ENCODE results near the gene LPP. TPM values are rescaled to one million over a fixed set of nuclear protein-coding genes. Genes with fewer than 3 reads are reported as not detected.

LPP gene
- total RNA-seq, 1 experiment from 2014 or later = 120 TPM

GRCh38 chr3:188583341-188584161 is 429.6 kb downstream of the LPP start:
- no peak overlapping the region for H3K4me3 ChIP-seq (ENCODE audit: low read depth, low read length)
- H3K36me3 ChIP-seq (ENCODE audit: control insufficient read depth, insufficient read depth, low read length) = no peaks in the 10 kb centered on the region
- intact Hi-C loops (cut with micrococcal nuclease; ENCODE audit: unreplicated experiment) = loop anchor here (5.0 to 10.0 kb wide), 3 partner anchors 199 to 839 kb away; partner anchors contain the start of gene BCL6
- no peaks in the 10 kb centered on the region for H3K27me3 ChIP-seq (replicated peaks; ENCODE audit: control insufficient read depth, insufficient read depth, low read length)
- Mint-ChIP-seq H3K4me1 (ENCODE audit: low read depth, unreplicated experiment) (peaks cover 3% of the 10 kb centered on the region), H3K9me3 (ENCODE audit: unreplicated experiment) (no peaks in the 10 kb centered on the region), H3K27me3 (ENCODE audit: insufficient read depth, unreplicated experiment) (no peaks in the 10 kb centered on the region), H3K4me3 (ENCODE audit: unreplicated experiment) (no peak overlapping the region), H3K36me3 (ENCODE audit: insufficient read depth, unreplicated experiment) (peaks cover 16% of the 10 kb centered on the region), H3K27ac (ENCODE audit: unreplicated experiment) (no peak overlapping the region)
- DNase-seq = peak; percentile 10 to 42
- H3K9me3 ChIP-seq = no peaks in the 10 kb centered on the region
- peaks cover 24% of the 10 kb centered on the region for H3K4me1 ChIP-seq
- no TSS peak for BruUV-seq (replicated peaks)
- ChIA-PET CTCF (no interaction called here), POLR2A (no interaction called here)
- no peak for TF ChIP-seq CTCF (IDR thresholded peaks at IDR 0.05; ENCODE audit: insufficient read depth in 1 of 2, low read depth in 1 of 2, low read length in 1 of 2, severe bottlenecking in 1 of 2, unreplicated experiment in 1 of 2)

- no peaks in the 10 kb centered on the region for H3K9me3 ChIP-seq
- no peak overlapping the region for H3K4me3 Mint-ChIP-seq (ENCODE audit: unreplicated experiment)
- H3K27me3 Mint-ChIP-seq (ENCODE audit: insufficient read depth, unreplicated experiment) = no peaks in the 10 kb centered on the region
- no peaks in the 10 kb centered on the region for H3K27me3 ChIP-seq (replicated peaks; ENCODE audit: control insufficient read depth, insufficient read depth, low read length)
- H3K4me1 Mint-ChIP-seq (ENCODE audit: low read depth, unreplicated experiment) = peaks cover 7% of the 10 kb centered on the region
- peaks cover 16% of the 10 kb centered on the region for H3K36me3 Mint-ChIP-seq (ENCODE audit: insufficient read depth, unreplicated experiment)
- H3K4me1 ChIP-seq = peaks cover 24% of the 10 kb centered on the region
- ChIA-PET POLR2A (no interaction called here), CTCF (no interaction called here)
- H3K27ac Mint-ChIP-seq (ENCODE audit: unreplicated experiment) = no peak overlapping the region
- H3K36me3 ChIP-seq (ENCODE audit: control insufficient read depth, insufficient read depth, low read length) = no peaks in the 10 kb centered on the region
- TF ChIP-seq CTCF (IDR thresholded peaks at IDR 0.05; ENCODE audit: insufficient read depth in 1 of 2, low read depth in 1 of 2, low read length in 1 of 2, severe bottlenecking in 1 of 2, unreplicated experiment in 1 of 2) = no peak
- no peak overlapping the region for H3K4me3 ChIP-seq (ENCODE audit: low read depth, low read length)
- peak in 1 of 2 experiments; percentile 9 for DNase-seq
- intact Hi-C loops (cut with micrococcal nuclease; ENCODE audit: unreplicated experiment) = loop anchor here (5.0 to 10.0 kb wide), 3 partner anchors 199 to 839 kb away; partner anchors contain the start of gene BCL6
- no peaks in the 10 kb centered on the region for H3K9me3 Mint-ChIP-seq (ENCODE audit: unreplicated experiment)
- no TSS peak for BruUV-seq (replicated peaks)
These were observed 430.2 kb downstream of the LPP start for GRCh38 chr3:188584162-188584529.

- BruUV-seq (replicated peaks) = no TSS peak
- Mint-ChIP-seq H3K9me3 (ENCODE audit: unreplicated experiment) (no peaks in the 10 kb centered on the region), H3K4me3 (ENCODE audit: unreplicated experiment) (no peak overlapping the region), H3K4me1 (ENCODE audit: low read depth, unreplicated experiment) (peaks cover 7% of the 10 kb centered on the region), H3K36me3 (ENCODE audit: insufficient read depth, unreplicated experiment) (peaks cover 19% of the 10 kb centered on the region), H3K27me3 (ENCODE audit: insufficient read depth, unreplicated experiment) (no peaks in the 10 kb centered on the region), H3K27ac (ENCODE audit: unreplicated experiment) (no peak overlapping the region)
- no peak for DNase-seq
- peak in 1 of 2 experiments; percentile 1 for TF ChIP-seq CTCF (IDR thresholded peaks at IDR 0.05; ENCODE audit: insufficient read depth in 1 of 2, low read depth in 1 of 2, low read length in 1 of 2, severe bottlenecking in 1 of 2, unreplicated experiment in 1 of 2)
- Histone ChIP-seq H3K4me3 (ENCODE audit: low read depth, low read length) (no peak overlapping the region), H3K27me3 (replicated peaks; ENCODE audit: control insufficient read depth, insufficient read depth, low read length) (no peaks in the 10 kb centered on the region), H3K9me3 (no peaks in the 10 kb centered on the region), H3K4me1 (peaks cover 24% of the 10 kb centered on the region), H3K36me3 (ENCODE audit: control insufficient read depth, insufficient read depth, low read length) (no peaks in the 10 kb centered on the region)
- POLR2A ChIA-PET = interaction anchor here (0.6 kb wide), 1 partner anchor 233 kb away, joined by 3 read pairs; no protein-coding TSS in a partner anchor
- intact Hi-C loops (cut with micrococcal nuclease; ENCODE audit: unreplicated experiment) = loop anchor here (5.0 to 10.0 kb wide), 3 partner anchors 200 to 840 kb away; partner anchors contain the start of gene BCL6
- CTCF ChIA-PET = interaction anchor here (1.5 kb wide), 1 partner anchor 369 kb away, joined by 3 read pairs; no protein-coding TSS in a partner anchor
These were observed 431.2 kb downstream of the LPP start for GRCh38 chr3:188584958-188585689.

Data from Caco-2 (cell line).